ENCODE data around the gene PUSL1.

PUSL1 gene

DNA sequence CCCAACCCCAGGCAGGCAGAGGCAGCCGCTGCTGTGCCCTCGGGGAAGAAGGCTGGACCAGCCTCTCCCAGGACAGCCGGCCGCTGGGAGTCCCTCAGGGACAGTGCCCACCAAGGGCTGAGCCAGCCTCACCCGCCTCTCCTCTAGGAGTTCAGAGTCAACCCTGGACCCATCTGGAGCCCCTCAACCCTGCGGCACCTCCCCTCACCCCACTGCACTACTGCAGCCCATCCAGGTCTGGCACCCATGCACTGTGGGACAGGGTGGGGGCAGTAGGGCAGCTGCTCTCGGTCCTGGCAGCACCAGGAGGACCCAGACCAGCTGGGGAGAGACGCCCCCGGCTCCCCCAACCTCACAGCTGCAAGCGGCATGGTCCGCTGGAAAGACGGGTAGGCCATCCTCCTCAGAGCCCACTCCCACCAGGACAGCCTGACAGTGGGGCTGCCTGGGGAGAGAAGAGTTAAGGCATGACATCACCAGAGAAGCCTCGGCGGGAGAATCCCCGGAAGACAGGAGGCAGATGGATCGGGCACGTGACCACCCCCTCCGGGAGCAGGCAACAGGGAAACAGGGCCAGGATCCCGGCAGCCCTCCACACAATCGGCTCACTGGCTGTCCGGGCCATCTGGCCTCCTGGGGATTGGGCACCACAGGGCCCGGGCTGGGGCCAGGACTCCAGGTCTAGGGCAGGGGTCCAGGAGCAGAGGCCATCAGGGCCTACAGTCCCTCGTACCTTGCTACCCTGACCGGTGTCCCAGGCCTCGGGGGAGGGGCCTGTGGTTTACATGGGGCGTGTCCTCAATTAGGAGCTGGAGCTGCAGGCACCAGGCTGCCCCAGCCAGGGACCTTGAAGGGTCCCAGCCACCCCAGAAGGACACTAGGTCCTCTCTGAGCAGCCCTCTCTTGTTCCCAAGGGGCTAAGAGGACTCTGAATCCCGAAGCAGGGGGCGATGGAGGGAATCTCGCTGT, 3.8 kb upstream of the PUSL1 start:
- peak; percentile 78 for DNase-seq (ENCODE audit: low read depth)
- TF ChIP-seq, protein P1, sequence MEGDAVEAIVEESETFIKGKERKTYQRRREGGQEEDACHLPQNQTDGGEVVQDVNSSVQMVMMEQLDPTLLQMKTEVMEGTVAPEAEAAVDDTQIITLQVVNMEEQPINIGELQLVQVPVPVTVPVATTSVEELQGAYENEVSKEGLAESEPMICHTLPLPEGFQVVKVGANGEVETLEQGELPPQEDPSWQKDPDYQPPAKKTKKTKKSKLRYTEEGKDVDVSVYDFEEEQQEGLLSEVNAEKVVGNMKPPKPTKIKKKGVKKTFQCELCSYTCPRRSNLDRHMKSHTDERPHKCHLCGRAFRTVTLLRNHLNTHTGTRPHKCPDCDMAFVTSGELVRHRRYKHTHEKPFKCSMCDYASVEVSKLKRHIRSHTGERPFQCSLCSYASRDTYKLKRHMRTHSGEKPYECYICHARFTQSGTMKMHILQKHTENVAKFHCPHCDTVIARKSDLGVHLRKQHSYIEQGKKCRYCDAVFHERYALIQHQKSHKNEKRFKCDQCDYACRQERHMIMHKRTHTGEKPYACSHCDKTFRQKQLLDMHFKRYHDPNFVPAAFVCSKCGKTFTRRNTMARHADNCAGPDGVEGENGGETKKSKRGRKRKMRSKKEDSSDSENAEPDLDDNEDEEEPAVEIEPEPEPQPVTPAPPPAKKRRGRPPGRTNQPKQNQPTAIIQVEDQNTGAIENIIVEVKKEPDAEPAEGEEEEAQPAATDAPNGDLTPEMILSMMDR (IDR thresholded peaks at IDR 0.05; ENCODE audit: low read length, missing control alignments) = no peak
- peak overlapping the region; percentile 72 for H3K4me3 ChIP-seq (replicated peaks; ENCODE audit: low read depth, low read length)

DNA sequence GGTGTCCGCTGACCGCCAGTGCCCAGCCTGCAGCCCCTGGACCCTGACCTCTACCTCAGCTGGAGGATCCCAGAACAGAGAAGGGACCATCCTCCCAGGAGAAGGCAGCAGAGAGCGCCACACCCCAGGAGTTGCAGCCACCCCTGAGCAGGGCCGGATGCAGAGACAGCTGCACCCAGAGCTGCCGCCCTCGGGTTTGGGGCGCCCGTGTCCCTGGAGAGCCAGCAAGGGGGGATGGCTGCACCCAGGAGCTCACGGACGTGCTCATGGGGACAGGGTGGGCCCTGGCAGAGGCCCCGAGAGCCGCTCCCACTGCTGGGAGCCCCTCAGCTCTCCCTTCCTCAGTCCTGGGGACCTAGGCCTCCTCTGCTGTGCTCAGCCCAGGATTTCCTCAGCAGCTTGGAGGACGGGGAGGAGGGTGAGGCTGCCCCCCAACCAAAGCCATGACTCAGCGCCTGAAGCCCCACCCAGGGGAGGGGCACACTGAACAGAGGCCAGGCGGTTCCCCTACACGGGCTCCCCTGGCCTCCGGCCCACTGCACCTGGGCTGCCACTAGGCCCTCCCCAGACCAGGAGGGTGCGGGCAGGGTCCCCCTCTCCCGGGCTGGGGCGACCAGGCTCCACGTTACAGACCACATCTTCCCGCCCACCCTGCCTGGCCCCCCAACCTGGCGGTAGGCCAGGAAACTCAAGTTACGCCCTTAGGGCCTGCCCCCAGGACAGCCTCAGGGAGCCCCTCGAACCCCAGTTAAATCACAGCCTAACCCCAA, 2.9 kb upstream of the PUSL1 start:
- DNase-seq (ENCODE audit: low read depth) = peak; percentile 70
- TF ChIP-seq, protein P1 (IDR thresholded peaks at IDR 0.05; ENCODE audit: low read length, missing control alignments) = no peak
- peak overlapping the region; percentile 72 for H3K4me3 ChIP-seq (replicated peaks; ENCODE audit: low read depth, low read length)

DNA sequence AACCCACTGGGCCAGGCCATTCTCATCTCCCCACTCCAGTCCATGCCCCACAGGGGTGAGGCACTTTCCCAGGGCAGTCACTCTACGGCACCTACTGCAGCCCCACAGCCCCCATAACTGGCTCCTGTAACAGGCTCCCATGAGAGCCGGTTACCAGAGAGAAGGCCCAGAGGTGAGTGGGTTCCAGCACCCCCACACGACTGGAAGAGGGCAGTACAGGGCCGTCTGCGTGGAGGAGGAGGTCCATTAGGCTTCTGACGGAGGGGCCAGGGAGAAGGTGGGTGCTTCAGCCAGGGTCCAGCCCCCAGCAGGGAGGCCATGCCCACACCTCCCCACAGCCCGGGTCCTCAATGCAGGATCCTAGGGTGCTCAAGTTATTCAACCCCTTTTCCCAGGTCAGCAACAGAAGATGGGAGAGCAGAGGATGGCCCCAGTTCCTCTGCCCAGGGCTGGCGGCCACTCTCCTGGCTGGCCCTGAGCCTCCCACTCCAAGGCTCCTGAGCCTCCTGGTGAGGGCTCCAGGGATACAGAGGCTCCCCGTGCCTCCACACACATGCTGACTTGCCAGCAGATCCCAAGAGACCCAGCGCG, 2.2 kb upstream of the PUSL1 start:
- TF ChIP-seq, protein P1 (IDR thresholded peaks at IDR 0.05; ENCODE audit: low read length, missing control alignments) = peak; percentile 14
- peak overlapping the region; percentile 72 for H3K4me3 ChIP-seq (replicated peaks; ENCODE audit: low read depth, low read length)
- DNase-seq (ENCODE audit: low read depth) = no peak

DNA sequence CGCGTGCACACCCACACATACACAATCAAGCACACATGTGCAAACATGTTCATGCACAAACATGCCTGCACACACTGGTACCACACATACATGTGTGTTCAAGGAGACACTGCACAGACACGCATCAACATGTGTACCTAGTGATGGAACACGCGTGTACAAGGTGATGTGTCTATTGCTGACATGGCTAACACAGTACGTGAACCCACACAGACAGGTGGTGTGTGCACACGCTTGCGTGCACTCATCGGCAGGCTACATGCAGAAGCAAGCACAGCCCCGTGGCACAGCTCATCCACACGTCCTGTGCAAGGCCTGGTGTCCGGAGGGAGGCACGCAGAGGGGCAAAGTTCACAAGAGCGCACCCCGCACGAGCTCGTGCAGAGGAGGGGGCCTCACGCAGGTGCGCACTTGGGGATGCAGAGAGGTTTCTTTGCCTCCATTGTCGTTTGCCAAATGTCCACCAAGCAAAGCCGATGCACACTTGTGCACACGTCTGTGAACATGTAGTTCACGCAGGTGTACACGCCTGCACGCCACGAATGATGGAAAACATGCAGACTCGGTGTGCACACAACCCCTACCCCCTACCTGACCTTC, 1.6 kb upstream of the PUSL1 start:
- TF ChIP-seq, protein P1 (IDR thresholded peaks at IDR 0.05; ENCODE audit: low read length, missing control alignments) = no peak
- peak overlapping the region; percentile 72 for H3K4me3 ChIP-seq (replicated peaks; ENCODE audit: low read depth, low read length)
- no peak for DNase-seq (ENCODE audit: low read depth)

DNA sequence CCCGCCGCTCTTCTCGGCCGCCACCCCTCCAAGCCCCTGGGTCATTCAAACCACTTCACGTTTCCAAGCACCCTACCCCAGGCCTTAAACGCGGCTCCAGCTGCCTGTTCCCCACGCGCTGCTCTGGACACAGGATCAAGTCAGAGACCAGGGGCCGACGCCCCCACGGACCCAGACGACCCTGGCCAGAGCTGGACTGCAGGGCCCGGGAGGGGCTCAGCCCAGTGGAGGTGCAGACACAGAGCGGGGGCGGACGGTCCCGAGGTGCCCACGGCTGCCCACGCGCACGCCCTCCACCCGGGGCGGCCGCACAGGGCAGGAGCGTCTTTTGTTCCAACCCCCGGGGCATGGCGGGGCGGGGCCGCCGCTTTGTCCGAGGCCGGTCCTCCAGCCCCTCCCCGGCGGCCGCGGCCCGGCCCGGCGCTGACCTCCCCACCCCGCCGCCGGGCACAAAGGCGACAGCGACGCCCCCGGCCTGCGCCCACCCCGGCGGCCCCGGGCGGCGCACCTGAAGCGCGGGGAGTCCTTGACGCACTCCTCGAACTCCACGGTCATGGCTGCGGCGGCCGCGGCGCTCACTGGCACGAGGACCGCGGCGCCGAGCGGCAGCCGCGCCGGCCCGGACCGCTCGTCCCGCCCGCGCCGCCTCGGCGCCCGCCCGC, 1.0 kb upstream of the PUSL1 start:
- H3K4me3 ChIP-seq (replicated peaks; ENCODE audit: low read depth, low read length) = peak overlapping the region; percentile 72
- TF ChIP-seq, protein P1 (IDR thresholded peaks at IDR 0.05; ENCODE audit: low read length, missing control alignments) = no peak
- DNase-seq (ENCODE audit: low read depth) = no peak

DNA sequence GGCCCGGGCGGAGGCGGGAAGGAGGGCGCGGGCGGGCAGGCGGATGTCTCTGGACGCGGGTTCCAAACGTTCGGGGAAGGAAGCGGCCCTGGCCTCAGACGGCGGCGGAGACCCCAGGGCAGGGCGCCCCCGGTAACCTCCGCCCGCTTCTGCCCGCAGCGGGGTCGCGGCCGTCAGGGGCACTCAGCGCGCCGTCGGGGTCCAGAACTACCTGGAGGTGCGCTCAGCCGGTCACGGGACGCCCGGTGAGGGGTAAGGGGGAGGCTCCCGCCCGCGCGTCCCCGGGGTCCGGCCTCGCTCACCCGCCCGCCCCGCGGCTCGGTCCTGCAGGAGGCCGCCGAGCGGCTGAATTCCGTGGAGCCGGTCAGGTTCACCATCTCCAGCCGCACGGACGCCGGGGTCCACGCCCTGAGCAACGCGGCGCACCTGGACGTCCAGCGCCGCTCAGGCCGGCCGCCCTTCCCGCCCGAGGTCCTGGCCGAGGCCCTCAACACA, 406 bp downstream of the PUSL1 start:
- H3K4me3 ChIP-seq (replicated peaks; ENCODE audit: low read depth, low read length) = peak overlapping the region; percentile 67
- no peak for DNase-seq (ENCODE audit: low read depth)

More for the DNA sequence above, 406 bp downstream of the PUSL1 start:
- TF ChIP-seq, protein P1 (IDR thresholded peaks at IDR 0.05; ENCODE audit: low read length, missing control alignments) = no peak
